ENCODE measurements around the gene TTC39B. TPM values are rescaled to one million over a fixed set of nuclear protein-coding genes. Genes with fewer than 3 reads are reported as not detected.

Gene TTC39B
- total RNA-seq, 3 donors from 2014 or later = 6.2 to 14.8 (median 14.4) TPM

DNA sequence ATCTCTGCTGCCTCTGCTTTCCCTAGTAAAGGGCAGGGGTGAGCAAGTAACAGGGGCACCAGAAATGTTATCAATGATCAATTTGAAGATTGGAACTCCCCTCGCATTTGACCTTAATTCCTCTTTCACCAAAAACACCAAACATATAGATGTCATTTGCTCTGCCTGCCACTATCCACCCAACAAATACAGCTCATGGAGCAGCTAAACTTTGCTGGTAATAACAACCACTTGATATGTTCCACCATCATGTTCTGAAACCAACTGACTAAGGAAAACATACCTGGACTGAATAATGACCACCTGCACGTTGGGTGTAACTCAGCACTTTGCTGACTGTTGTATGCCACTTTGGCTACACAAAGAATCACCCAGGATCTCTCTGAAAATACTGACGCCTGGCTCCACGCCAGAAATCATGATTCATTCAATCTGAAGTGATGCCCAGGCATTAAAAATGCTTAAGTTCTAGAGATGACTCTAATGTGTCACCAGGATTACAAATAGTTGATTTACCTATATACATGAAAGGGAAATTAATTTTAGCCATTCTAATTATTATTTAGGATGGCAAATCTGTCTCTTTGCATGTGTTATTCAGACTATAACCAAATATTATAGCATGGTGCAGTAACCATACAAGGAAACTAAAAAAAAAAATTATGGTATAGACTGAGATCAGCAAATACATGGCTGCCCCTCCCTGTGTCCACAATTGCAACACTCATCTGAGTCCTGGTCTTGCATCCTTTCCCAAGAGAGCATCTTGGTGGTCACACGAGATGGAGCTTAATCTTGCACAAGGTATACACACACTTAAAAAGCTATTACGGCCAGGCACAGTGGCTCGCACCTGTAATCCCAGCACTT, 43.1 kb upstream of the TTC39B start:
- H3K4me1 ChIP-seq = no peaks in the 10 kb centered on the region
- H3K27me3 ChIP-seq = no peaks in the 10 kb centered on the region
- DNase-seq (ENCODE audit: low spot score in 2 of 2) = no peak
- TF ChIP-seq POLR2A (IDR thresholded peaks at IDR 0.05) = no peak
- TF ChIP-seq, protein P1, sequence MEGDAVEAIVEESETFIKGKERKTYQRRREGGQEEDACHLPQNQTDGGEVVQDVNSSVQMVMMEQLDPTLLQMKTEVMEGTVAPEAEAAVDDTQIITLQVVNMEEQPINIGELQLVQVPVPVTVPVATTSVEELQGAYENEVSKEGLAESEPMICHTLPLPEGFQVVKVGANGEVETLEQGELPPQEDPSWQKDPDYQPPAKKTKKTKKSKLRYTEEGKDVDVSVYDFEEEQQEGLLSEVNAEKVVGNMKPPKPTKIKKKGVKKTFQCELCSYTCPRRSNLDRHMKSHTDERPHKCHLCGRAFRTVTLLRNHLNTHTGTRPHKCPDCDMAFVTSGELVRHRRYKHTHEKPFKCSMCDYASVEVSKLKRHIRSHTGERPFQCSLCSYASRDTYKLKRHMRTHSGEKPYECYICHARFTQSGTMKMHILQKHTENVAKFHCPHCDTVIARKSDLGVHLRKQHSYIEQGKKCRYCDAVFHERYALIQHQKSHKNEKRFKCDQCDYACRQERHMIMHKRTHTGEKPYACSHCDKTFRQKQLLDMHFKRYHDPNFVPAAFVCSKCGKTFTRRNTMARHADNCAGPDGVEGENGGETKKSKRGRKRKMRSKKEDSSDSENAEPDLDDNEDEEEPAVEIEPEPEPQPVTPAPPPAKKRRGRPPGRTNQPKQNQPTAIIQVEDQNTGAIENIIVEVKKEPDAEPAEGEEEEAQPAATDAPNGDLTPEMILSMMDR (IDR thresholded peaks at IDR 0.05) = no peak
- no peak for TF ChIP-seq POLR2AphosphoS5 (IDR thresholded peaks at IDR 0.05)
- H3K9me3 ChIP-seq = no peaks in the 10 kb centered on the region
- H3K36me3 ChIP-seq = no peaks in the 10 kb centered on the region
- intact Hi-C loops (cut with DNase I; ENCODE audit: low total_unique reads) = no loop called here
- H3K4me3 ChIP-seq = no peak overlapping the region
- H3K27ac ChIP-seq = no peak overlapping the region

DNA sequence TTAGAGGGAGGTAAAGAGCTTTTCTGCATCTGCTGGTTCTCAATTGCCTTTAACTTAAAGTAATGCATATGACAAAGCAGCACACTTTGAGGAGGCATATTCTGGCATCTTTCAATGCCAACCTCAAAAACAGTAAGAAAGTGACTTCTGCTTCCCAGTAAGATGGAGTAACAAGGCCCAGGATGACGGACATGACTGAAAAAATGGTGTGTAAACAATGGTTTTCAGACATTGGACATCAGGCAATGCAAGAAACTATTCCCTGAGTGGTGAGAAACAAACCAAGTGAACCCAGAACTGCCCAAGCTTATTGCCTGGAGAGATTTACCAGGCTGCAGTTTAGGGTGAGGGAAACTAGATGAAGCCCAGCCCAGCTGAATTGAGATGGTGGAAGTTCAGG, 39.8 kb upstream of the TTC39B start:
- H3K4me3 ChIP-seq = no peak overlapping the region
- H3K4me1 ChIP-seq = no peaks in the 10 kb centered on the region
- no peak for DNase-seq (ENCODE audit: low spot score in 2 of 2)
- no peaks in the 10 kb centered on the region for H3K9me3 ChIP-seq
- no peaks in the 10 kb centered on the region for H3K27me3 ChIP-seq
- no peak for TF ChIP-seq POLR2A (IDR thresholded peaks at IDR 0.05)
- TF ChIP-seq POLR2AphosphoS5 (IDR thresholded peaks at IDR 0.05) = no peak
- TF ChIP-seq, protein P1 (IDR thresholded peaks at IDR 0.05) = no peak
- no peak overlapping the region for H3K27ac ChIP-seq
- H3K36me3 ChIP-seq = no peaks in the 10 kb centered on the region
- intact Hi-C loops (cut with DNase I; ENCODE audit: low total_unique reads) = no loop called here

DNA sequence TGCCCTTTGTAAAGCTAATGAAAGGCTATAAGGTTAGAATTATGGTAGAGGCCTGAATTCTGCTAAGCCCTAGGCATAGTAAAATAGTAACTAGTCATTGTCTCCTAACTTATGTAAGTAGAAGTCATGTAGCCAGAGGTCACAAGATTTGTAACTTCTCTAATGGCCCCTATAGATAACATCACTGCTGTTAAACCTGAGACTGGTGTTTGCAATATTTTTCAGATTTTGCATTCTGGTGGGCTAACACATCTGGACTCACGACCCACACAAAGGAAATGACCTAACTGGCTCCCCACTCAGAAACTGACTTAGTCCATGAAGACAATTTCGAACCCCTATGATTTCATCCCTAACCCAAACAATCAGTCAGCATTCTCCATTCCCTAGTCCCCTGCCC, 37.2 kb upstream of the TTC39B start:
- Histone ChIP-seq H3K9me3 (no peaks in the 10 kb centered on the region), H3K27me3 (no peaks in the 10 kb centered on the region), H3K36me3 (no peaks in the 10 kb centered on the region), H3K27ac (no peak overlapping the region), H3K4me3 (no peak overlapping the region), H3K4me1 (no peaks in the 10 kb centered on the region)
- intact Hi-C loops (cut with DNase I; ENCODE audit: low total_unique reads) = no loop called here
- no peak for DNase-seq (ENCODE audit: low spot score in 2 of 2)
- no peak for TF ChIP-seq POLR2A (IDR thresholded peaks at IDR 0.05)
- no peak for TF ChIP-seq POLR2AphosphoS5 (IDR thresholded peaks at IDR 0.05)
- TF ChIP-seq, protein P1 (IDR thresholded peaks at IDR 0.05) = no peak

DNA sequence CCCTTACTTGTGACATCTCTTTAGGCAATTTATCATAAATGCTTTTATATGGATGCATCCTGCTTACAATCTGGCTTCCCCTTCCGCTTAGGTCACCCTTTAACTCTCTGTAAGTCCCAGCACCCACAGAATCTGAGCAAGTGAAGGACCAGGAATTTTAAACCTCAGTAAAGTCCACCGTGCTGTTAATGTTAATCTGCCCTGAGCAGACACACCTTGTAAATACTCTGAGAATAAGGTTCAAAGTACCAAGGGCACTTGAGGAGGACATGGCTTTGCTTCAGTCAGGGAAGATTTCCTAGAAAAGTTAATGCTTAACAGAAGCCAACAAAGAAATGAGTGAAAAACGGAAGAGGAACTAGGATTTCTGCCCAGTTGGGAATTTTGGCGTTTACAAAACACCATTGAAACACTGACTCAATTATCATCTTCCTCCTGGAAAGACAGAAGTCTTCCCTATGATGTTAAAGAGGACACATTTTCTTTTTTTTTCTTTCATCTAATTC, 26.4 kb upstream of the TTC39B start:
- Histone ChIP-seq H3K36me3 (no peaks in the 10 kb centered on the region), H3K4me3 (no peak overlapping the region), H3K27me3 (no peaks in the 10 kb centered on the region), H3K9me3 (no peaks in the 10 kb centered on the region), H3K27ac (no peak overlapping the region), H3K4me1 (no peaks in the 10 kb centered on the region)
- no peak for DNase-seq (ENCODE audit: low spot score in 2 of 2)
- intact Hi-C loops (cut with DNase I; ENCODE audit: low total_unique reads) = no loop called here
- TF ChIP-seq, protein P1 (IDR thresholded peaks at IDR 0.05) = no peak
- TF ChIP-seq POLR2A (IDR thresholded peaks at IDR 0.05) (no peak), POLR2AphosphoS5 (IDR thresholded peaks at IDR 0.05) (no peak)

DNA sequence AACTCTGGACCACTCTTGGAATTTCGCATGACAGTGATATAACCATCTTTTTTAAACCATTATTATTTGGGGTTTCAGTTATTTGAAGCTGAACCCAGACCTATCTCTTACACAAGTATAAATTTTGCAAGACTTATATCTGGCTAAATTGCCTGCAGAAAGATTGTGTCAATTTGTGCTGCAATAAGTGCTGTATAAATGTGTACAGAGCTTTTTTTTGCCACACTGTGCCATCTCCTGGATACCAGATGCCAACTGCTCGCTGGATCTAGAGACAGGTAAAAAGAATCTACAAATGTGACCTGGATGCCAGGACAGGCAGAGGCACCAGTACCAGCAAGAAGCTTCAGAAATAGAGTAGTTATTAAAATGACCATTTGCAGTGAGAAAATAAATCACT, 25.9 kb upstream of the TTC39B start:
- intact Hi-C loops (cut with DNase I; ENCODE audit: low total_unique reads) = no loop called here
- H3K36me3 ChIP-seq = no peaks in the 10 kb centered on the region
- H3K27ac ChIP-seq = no peak overlapping the region
- TF ChIP-seq POLR2A (IDR thresholded peaks at IDR 0.05) (no peak), POLR2AphosphoS5 (IDR thresholded peaks at IDR 0.05) (no peak)
- TF ChIP-seq, protein P1 (IDR thresholded peaks at IDR 0.05) = no peak
- H3K4me3 ChIP-seq = no peak overlapping the region
- no peak for DNase-seq (ENCODE audit: low spot score in 2 of 2)
- H3K4me1 ChIP-seq = no peaks in the 10 kb centered on the region
- no peaks in the 10 kb centered on the region for H3K9me3 ChIP-seq
- H3K27me3 ChIP-seq = no peaks in the 10 kb centered on the region
